HepG2 (cell line): ENCODE results near the gene COQ10B. TPM values are rescaled to one million over a fixed set of nuclear protein-coding genes. Genes with fewer than 3 reads are reported as not detected.
A peak's percentile ranks its signal among the peaks of the same experiment; 100 is the strongest.

ENCODE experiments used
- KDM5A ChIP-seq: fragments of 200-600 bp; sonication (generic); IDR thresholded peaks from 2 replicates; pipeline ENCODE4 v1.7.0; 2018; ENCODE audit warnings: antibody characterized with exemption, mild to moderate bottlenecking, low read length, borderline replicate concordance
- MED1 ChIP-seq: sonication (generic); formaldehyde crosslinking; IDR thresholded peaks from 2 replicates; pipeline ENCODE4 v1.4.0; 2020; ENCODE audit warnings: missing genetic modification reagents
- RARA ChIP-seq: IDR thresholded peaks from 2 replicates; pipeline ENCODE4 v1.6.1; 2016; ENCODE audit warnings: missing genetic modification reagents, missing compliant biosample characterization
- SALL1 ChIP-seq: sonication (generic); formaldehyde crosslinking; IDR thresholded peaks from 2 replicates; pipeline ENCODE4 v1.8.0; 2022; ENCODE audit warnings: mild to moderate bottlenecking, missing genetic modification reagents
- SKIL ChIP-seq: sonication (generic); formaldehyde crosslinking; IDR thresholded peaks from 2 replicates; pipeline ENCODE4 v1.8.0; 2022; ENCODE audit warnings: missing genetic modification reagents, mild to moderate bottlenecking, moderate library complexity, borderline replicate concordance
- STAT5B ChIP-seq: sonication (generic); formaldehyde crosslinking; IDR thresholded peaks from 2 replicates; pipeline ENCODE4 v1.4.0; 2020; ENCODE audit warnings: missing genetic modification reagents
- ZNF18 ChIP-seq: sonication (generic); formaldehyde crosslinking; IDR thresholded peaks from 2 replicates; pipeline ENCODE4 v1.8.0; 2022; ENCODE audit warnings: mild to moderate bottlenecking, missing genetic modification reagents; ENCODE audit not compliant: insufficient replicate concordance
- ZNF263 ChIP-seq: sonication (generic); formaldehyde crosslinking; IDR thresholded peaks from 2 replicates; pipeline ENCODE4 v1.4.0; 2020; ENCODE audit warnings: missing genetic modification reagents
- ZNF281 ChIP-seq: sonication (generic); formaldehyde crosslinking; IDR thresholded peaks from 2 replicates; pipeline ENCODE4 v1.4.0; 2020; ENCODE audit warnings: missing genetic modification reagents, borderline replicate concordance
- ZNF44 ChIP-seq: sonication (generic); formaldehyde crosslinking; IDR thresholded peaks from 2 replicates; pipeline ENCODE4 v1.5.1; 2020; ENCODE audit warnings: mild to moderate bottlenecking, missing genetic modification reagents
- polyA plus RNA-seq, 8 experiments: library from polyadenylated mRNA; depleted of rRNA in 3 of 8; stranded (reverse) in 7 of 8; unstranded in 1 of 8; fragments of >200 nt; fragmentation: Illumina TruSeq in 4 of 8; extraction: Trizol in 4 of 8; gene quantifications; 2 replicates each; pipeline versions ENCODE4 v1.2.1 to v1.2.3, GENCODE V29; 2011 to 2016; ENCODE audit warnings: low read depth in 4 of 8, missing spikeins in 1 of 8, mixed read lengths in 1 of 8; ENCODE audit not compliant: insufficient read depth in 1 of 8
- total RNA-seq, 5 experiments: library from RNA; depleted of rRNA; stranded (reverse); fragments of >200 nt; fragmentation: Illumina TruSeq; extraction: Trizol; gene quantifications; 2 replicates each; pipeline ENCODE4 v1.2.3, GENCODE V29; 2016; ENCODE audit warnings: low read depth in 1 of 5
- TF ChIP-seq, protein P1 (sequence below): sonication (generic); formaldehyde crosslinking; IDR thresholded peaks from 2 replicates; pipeline ENCODE4 v1.5.0; 2020; ENCODE audit warnings: mild to moderate bottlenecking, missing genetic modification reagents
- TF ChIP-seq, protein P2 (sequence below): sonication (generic); formaldehyde crosslinking; IDR thresholded peaks from 2 replicates; pipeline ENCODE4 v1.4.0; 2020; ENCODE audit warnings: missing genetic modification reagents, borderline replicate concordance

COQ10B gene
- total and polyA plus RNA-seq, 2 of the 13 experiments (the other 11 are each of a cell fraction or from before 2014, with no cell fraction given), result 4.6 to 34.9 TPM

DNA sequence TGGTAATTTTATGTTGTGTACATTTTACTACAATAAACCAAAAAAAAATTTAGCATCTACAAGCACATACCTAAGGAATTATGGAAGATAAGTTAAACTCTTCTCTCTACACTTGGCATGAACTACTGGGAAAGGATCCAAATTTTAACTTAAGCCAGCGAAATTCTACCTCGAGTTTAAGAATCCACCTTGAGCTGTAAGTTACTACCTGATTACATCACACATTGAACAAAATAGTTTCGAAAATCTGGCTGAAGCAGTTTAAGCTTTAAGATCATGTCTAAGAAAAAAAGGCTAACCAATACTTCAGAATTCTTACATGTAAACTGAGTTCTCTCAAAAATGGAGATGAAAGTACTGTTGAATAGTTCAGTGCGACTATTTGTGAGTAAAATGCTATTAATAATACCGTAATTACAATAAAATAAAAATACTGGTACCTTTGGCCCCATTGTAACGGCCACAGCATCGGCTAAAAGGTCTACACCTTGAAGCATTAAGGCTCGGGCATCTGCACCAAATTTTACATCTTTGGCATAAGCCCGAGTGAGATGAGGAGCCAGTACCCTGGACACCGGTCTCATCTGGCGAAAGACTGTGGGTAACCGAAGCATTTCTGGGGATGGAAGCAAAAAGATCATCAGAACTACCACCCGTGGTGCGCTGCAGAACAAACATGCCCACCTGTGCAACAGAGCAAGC lies 45.0 kb downstream of the COQ10B start (continued):
- TF ChIP-seq SKIL (no peak), SALL1 (CRISPR knock-in tag) (no peak), ZNF281 (CRISPR knock-in tag) (0 out of 2 replicates have a peak, but pooled peaks have one; percentile 4), KDM5A (0 out of 2 replicates have a peak, but pooled peaks have one; percentile 10), RARA (no peak), ZNF263 (no peak), ZNF44 (CRISPR knock-in tag) (0 out of 2 replicates have a peak, but pooled peaks have one; percentile 48), STAT5B (CRISPR knock-in tag) (no peak), MED1 (CRISPR knock-in tag) (no peak), ZNF18 (CRISPR knock-in tag) (no peak)
- TF ChIP-seq, protein P1, sequence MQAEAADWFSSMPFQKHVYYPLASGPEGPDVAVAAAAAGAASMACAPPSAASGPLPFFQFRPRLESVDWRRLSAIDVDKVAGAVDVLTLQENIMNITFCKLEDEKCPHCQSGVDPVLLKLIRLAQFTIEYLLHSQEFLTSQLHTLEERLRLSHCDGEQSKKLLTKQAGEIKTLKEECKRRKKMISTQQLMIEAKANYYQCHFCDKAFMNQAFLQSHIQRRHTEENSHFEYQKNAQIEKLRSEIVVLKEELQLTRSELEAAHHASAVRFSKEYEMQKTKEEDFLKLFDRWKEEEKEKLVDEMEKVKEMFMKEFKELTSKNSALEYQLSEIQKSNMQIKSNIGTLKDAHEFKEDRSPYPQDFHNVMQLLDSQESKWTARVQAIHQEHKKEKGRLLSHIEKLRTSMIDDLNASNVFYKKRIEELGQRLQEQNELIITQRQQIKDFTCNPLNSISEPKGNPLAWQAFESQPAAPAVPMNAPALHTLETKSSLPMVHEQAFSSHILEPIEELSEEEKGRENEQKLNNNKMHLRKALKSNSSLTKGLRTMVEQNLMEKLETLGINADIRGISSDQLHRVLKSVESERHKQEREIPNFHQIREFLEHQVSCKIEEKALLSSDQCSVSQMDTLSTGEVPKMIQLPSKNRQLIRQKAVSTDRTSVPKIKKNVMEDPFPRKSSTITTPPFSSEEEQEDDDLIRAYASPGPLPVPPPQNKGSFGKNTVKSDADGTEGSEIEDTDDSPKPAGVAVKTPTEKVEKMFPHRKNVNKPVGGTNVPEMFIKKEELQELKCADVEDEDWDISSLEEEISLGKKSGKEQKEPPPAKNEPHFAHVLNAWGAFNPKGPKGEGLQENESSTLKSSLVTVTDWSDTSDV (CRISPR knock-in tag), result no peak
- TF ChIP-seq, protein P2, sequence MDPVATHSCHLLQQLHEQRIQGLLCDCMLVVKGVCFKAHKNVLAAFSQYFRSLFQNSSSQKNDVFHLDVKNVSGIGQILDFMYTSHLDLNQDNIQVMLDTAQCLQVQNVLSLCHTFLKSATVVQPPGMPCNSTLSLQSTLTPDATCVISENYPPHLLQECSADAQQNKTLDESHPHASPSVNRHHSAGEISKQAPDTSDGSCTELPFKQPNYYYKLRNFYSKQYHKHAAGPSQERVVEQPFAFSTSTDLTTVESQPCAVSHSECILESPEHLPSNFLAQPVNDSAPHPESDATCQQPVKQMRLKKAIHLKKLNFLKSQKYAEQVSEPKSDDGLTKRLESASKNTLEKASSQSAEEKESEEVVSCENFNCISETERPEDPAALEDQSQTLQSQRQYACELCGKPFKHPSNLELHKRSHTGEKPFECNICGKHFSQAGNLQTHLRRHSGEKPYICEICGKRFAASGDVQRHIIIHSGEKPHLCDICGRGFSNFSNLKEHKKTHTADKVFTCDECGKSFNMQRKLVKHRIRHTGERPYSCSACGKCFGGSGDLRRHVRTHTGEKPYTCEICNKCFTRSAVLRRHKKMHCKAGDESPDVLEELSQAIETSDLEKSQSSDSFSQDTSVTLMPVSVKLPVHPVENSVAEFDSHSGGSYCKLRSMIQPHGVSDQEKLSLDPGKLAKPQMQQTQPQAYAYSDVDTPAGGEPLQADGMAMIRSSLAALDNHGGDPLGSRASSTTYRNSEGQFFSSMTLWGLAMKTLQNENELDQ (CRISPR knock-in tag), result no peak
